Stimulated activated CD8-positive, alpha-beta memory T cell treated with anti-CD3 and anti-CD28 coated beads, Interleukin-7, amount 100 ng/mL, for 4 hours (primary cell): ENCODE measurements around the gene IGFBP7.

Experiments used
- DNase-seq, 2 donors: peaks; one replicate each; pipeline ENCODE4 v3.0.0-alpha.2; 2020; ENCODE audit warnings: low read depth in 2 of 2

IGFBP7 gene

GRCh38 chr4:57109847-57110639, at the start of gene IGFBP7:
Gene IGFBP7, minus strand, starts transcription at chr4:57110385. Its CDS starts 34 bp downstream, at chr4:57110351.
- peak in 1 of 2 donors; percentile 1 for DNase-seq

- no peak for DNase-seq
Measured at GRCh38 chr4:57159866-57160265, 49.7 kb upstream of the IGFBP7 start.

GRCh38 chr4:57158762-57159161, 48.6 kb upstream of the IGFBP7 start:
- no peak for DNase-seq

- DNase-seq: no peak
Measured at GRCh38 chr4:57158221-57158620, 48.0 kb upstream of the IGFBP7 start.

GRCh38 chr4:57157596-57158137, 47.5 kb upstream of the IGFBP7 start:
- DNase-seq: no peak

- no peak for DNase-seq
Measured at GRCh38 chr4:57156242-57156990, 46.2 kb upstream of the IGFBP7 start.

GRCh38 chr4:57154926-57155325, 44.7 kb upstream of the IGFBP7 start:
- no peak for DNase-seq

- DNase-seq: no peak
Measured at GRCh38 chr4:57154191-57154590, 44.0 kb upstream of the IGFBP7 start.

GRCh38 chr4:57153207-57153606, 43.0 kb upstream of the IGFBP7 start:
- DNase-seq: no peak

GRCh38 chr4:57151481-57151880, 41.3 kb upstream of the IGFBP7 start:
- DNase-seq: no peak

- no peak for DNase-seq
Measured at GRCh38 chr4:57149833-57150232, 39.6 kb upstream of the IGFBP7 start.

GRCh38 chr4:57148831-57149505, 38.8 kb upstream of the IGFBP7 start:
- no peak for DNase-seq

- DNase-seq: no peak
Measured at GRCh38 chr4:57148177-57148576, 38.0 kb upstream of the IGFBP7 start.

- no peak for DNase-seq
Measured at GRCh38 chr4:57147335-57148060, 37.3 kb upstream of the IGFBP7 start.

GRCh38 chr4:57146444-57146843, 36.3 kb upstream of the IGFBP7 start:
- DNase-seq: no peak

- no peak for DNase-seq
Measured at GRCh38 chr4:57144466-57144865, 34.3 kb upstream of the IGFBP7 start.

GRCh38 chr4:57139783-57140182, 29.6 kb upstream of the IGFBP7 start:
- DNase-seq: no peak

GRCh38 chr4:57137261-57137660, 27.1 kb upstream of the IGFBP7 start:
- no peak for DNase-seq

- DNase-seq: no peak
Measured at GRCh38 chr4:57136281-57136680, 26.1 kb upstream of the IGFBP7 start.

- no peak for DNase-seq
Measured at GRCh38 chr4:57132743-57133137, 22.6 kb upstream of the IGFBP7 start.
